Left cardiac atrium (tissue), 4 donors: ENCODE measurements around the gene ANXA7. TPM values are rescaled to one million over a fixed set of nuclear protein-coding genes. Genes with fewer than 3 reads are reported as not detected.

Experiments
- ATAC-seq, 2 donors: fragments of 200-7000 bp; cut with Tn5 transposase; one replicate each; pipeline ENCODE4 v1.9.1; 2020; ENCODE audit warnings: mild to moderate bottlenecking in 2 of 2, moderate library complexity in 2 of 2
- DNase-seq: peaks from one replicate; pipeline ENCODE4 v3.0.0-alpha.2; 2020
- intact Hi-C, 2 donors: fragments of 100-400 bp; cut with DNase I; formaldehyde crosslinking; loops; one replicate each; pipeline versions ENCODE4 v1.14.1 to v1.15.1; 2022 to 2023
- long read RNA-seq: library from polyadenylated mRNA; unstranded; transcript quantifications from one replicate; pipeline ENCODE4 v2.0.0, GENCODE V29; 2021
- total RNA-seq, 2 donors: library from RNA; stranded (reverse); fragmentation: NEBNext Ultra II Directional; extraction: Animal tissue kit (Norgen Biotek cat#: 25700); gene quantifications; one replicate each; pipeline ENCODE4 v1.2.1, GENCODE V29; 2021
- donor health status: DM: no; HTN: yes; CAD: no.
- donor health status: DM: no; HTN: yes; CAD: no; lungs with severe emphysema.
- donor health status: DM: yes; HTN: yes; CAD: no.
- donor health status: Dilated cardiomyopathy.

ANXA7 gene
- total RNA-seq, result 100 to 1,000 TPM in 1 of 2 donors, 10 to 100 TPM in 1; 97.0 to 116 TPM
- long read RNA-seq, transcript ANXA7-201 (14 exons, 2,174 nt), result major isoform, 180 of 286 reads
- long read RNA-seq, transcript ANXA7-202 (13 exons, 2,452 nt), result minor isoform, 52 of 286 reads
- long read RNA-seq, partial matches to known transcripts, result 28 of 286 reads
- long read RNA-seq, other reads (novel, unspliced or antisense), result 26 of 286 reads

- DNase-seq (peak; percentile 96), ATAC-seq (peak; percentile 98 to 99)
- intact Hi-C loops, result no loop called here
These were observed at the start of gene ANXA7 for GRCh38 chr10:73413528-73414229. Gene ANXA7, minus strand, starts transcription at chr10:73414058. Its CDS starts 13,202 bp downstream, at chr10:73400856.

- ATAC-seq, result no peak
- intact Hi-C loops, result no loop called here
- DNase-seq, result no peak
These were observed 47.0 kb upstream of the ANXA7 start for GRCh38 chr10:73460897-73461296.

- intact Hi-C loops, result no loop called here
- ATAC-seq (no peak), DNase-seq (no peak)
These were observed 45.9 kb upstream of the ANXA7 start for GRCh38 chr10:73459683-73460314.

GRCh38 chr10:73456187-73456890 is 42.5 kb upstream of the ANXA7 start:
- ATAC-seq (no peak), DNase-seq (no peak)
- intact Hi-C loops, result no loop called here

- intact Hi-C loops, result no loop called here
- no peak for DNase-seq
- no peak for ATAC-seq
These were observed 35.3 kb upstream of the ANXA7 start for GRCh38 chr10:73449113-73449512.

- DNase-seq (no peak), ATAC-seq (no peak)
- intact Hi-C loops, result no loop called here
These were observed 34.5 kb upstream of the ANXA7 start for GRCh38 chr10:73448384-73448783.

- ATAC-seq, result no peak
- intact Hi-C loops, result no loop called here
- DNase-seq, result no peak
These were observed 33.1 kb upstream of the ANXA7 start for GRCh38 chr10:73446926-73447325.

GRCh38 chr10:73444457-73444856 is 30.6 kb upstream of the ANXA7 start:
- DNase-seq, result no peak
- ATAC-seq, result no peak
- intact Hi-C loops, result no loop called here

GRCh38 chr10:73439605-73440312 is 25.9 kb upstream of the ANXA7 start:
- intact Hi-C loops, result no loop called here
- DNase-seq, result no peak
- ATAC-seq, result peak in 1 of 2 donors; percentile 81

- ATAC-seq (no peak), DNase-seq (no peak)
- intact Hi-C loops, result no loop called here
These were observed 25.2 kb upstream of the ANXA7 start for GRCh38 chr10:73439055-73439454.

- DNase-seq (peak; percentile 29), ATAC-seq (peak; percentile 95 to 96)
- intact Hi-C loops, result no loop called here
These were observed 19.6 kb upstream of the ANXA7 start, which contains the start of gene MSS51 for GRCh38 chr10:73433538-73433867. Gene MSS51, minus strand, starts transcription at chr10:73433561. Its CDS starts 5,277 bp downstream, at chr10:73428284.

- DNase-seq (no peak), ATAC-seq (peak; percentile 42 to 63)
- intact Hi-C loops, result no loop called here
These were observed 19.0 kb upstream of the ANXA7 start for GRCh38 chr10:73432646-73433537.

- intact Hi-C loops, result no loop called here
- no peak for ATAC-seq
- DNase-seq, result no peak
These were observed 12.5 kb upstream of the ANXA7 start for GRCh38 chr10:73426318-73426717.

GRCh38 chr10:73424478-73424877 is 10.6 kb upstream of the ANXA7 start:
- ATAC-seq (no peak), DNase-seq (no peak)
- intact Hi-C loops, result no loop called here

GRCh38 chr10:73423309-73423708 is 9.5 kb upstream of the ANXA7 start:
- DNase-seq (no peak), ATAC-seq (no peak)
- intact Hi-C loops, result no loop called here

- ATAC-seq (no peak), DNase-seq (no peak)
These were observed 2.7 kb upstream of the ANXA7 start for GRCh38 chr10:73416571-73416970.

GRCh38 chr10:73414230-73414945 is 530 bp upstream of the ANXA7 start:
- intact Hi-C loops, result no loop called here
- DNase-seq, result no peak
- peak; percentile 19 to 39 for ATAC-seq

More at GRCh38 chr10:73416571-73416970, 2.7 kb upstream of the ANXA7 start:
- intact Hi-C loops, result no loop called here

- DNase-seq, result no peak
- intact Hi-C loops, result no loop called here
- ATAC-seq, result peak; percentile 23 to 40
These were observed 740 bp downstream of the ANXA7 start for GRCh38 chr10:73413108-73413527.
